Myometrial cell (primary cell): ENCODE data around the gene RPIA. TPM values are rescaled to one million over a fixed set of nuclear protein-coding genes. Genes with fewer than 3 reads are reported as not detected.

Experiments used
- total RNA-seq: library from RNA; depleted of rRNA; stranded (reverse); fragments of >200 nt; gene quantifications from 2 replicates; pipeline ENCODE4 v1.2.3, GENCODE V29; 2015

Gene RPIA
- total RNA-seq, result 2.0 and 8.2 TPM in 2 replicates

DNA sequence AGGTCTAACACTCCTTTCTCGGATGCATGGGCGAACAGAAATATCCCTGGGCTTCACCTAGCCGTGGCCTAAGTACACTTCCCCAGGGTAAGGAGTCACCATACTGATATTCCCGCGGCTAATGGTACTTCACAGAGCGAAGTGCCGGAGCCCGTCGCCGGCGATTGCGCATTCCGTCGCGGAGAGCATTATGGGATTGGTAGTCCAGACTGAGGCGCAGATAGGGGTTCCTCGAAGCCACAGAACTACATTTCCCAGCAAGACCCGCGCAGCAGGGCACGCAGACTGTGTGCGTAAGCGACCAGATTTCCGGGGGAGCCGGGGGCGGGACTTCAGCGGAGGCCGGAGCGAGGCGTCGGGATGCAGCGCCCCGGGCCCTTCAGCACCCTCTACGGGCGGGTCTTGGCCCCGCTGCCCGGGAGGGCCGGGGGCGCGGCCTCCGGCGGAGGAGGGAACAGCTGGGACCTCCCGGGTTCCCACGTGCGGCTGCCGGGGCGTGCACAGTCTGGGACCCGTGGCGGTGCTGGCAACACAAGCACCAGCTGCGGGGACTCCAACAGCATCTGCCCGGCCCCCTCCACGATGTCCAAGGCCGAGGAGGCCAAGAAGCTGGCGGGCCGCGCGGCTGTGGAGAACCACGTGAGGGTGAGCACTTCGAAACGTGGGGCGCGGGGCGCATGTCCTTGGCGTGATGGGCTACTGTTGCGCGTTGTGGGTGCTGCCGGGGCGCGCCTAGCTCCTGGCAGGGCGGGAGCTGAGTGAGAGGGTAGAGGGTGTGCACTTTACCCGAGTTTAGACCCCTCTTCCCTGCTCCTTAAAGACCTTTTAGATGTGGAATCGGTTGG is at the start of gene RPIA:
Gene RPIA (plus strand): TSS at position 335 of the 845 bp plus-strand sequence. CDS start 26 bp downstream, at position 361.

Other genes starting within 250 kb of the RPIA start
- gene FOXI3, start 239.0 kb upstream of the RPIA start, total RNA-seq, result not detected in 2 replicates
- gene EIF2AK3, start 64.2 kb upstream of the RPIA start, total RNA-seq, result 13.5 and 25.0 TPM in 2 replicates